GM06990 (cell line): Measurements from ENCODE around the gene LHCGR.

Experiments
- DNase-seq: peaks from one replicate; pipeline ENCODE4 v3.0.0-alpha.2; 2011; ENCODE audit not compliant: insufficient read length; ENCODE audit errors: extremely low read depth
- H3K27me3 ChIP-seq: replicated peaks from 2 replicates; pipeline ENCODE4 v1.6.0; 2011; ENCODE audit warnings: low read length; ENCODE audit not compliant: control insufficient read depth, insufficient read depth
- H3K36me3 ChIP-seq: 2 replicates; pipeline ENCODE4 v1.5.1; 2011; ENCODE audit warnings: low read length; ENCODE audit not compliant: control insufficient read depth, insufficient read depth
- H3K4me3 ChIP-seq: replicated peaks from 2 replicates; pipeline ENCODE4 v1.5.1; 2011; ENCODE audit warnings: low read depth, mild to moderate bottlenecking, control low read depth, low read length
- CTCF ChIP-seq: IDR thresholded peaks from 2 replicates; pipeline ENCODE4 v1.5.1; 2011; ENCODE audit warnings: low read length, control low read depth, mild to moderate bottlenecking, inconsistent platforms; ENCODE audit not compliant: insufficient read depth, poor library complexity, severe bottlenecking

Gene LHCGR

GRCh38 chr2:48694149-48694548, 61.4 kb downstream of the LHCGR start:
- no peaks in the 10 kb centered on the region for H3K27me3 ChIP-seq
- DNase-seq = no peak

GRCh38 chr2:48693645-48694044, 61.9 kb downstream of the LHCGR start:
- no peak for TF ChIP-seq CTCF
- no peak for DNase-seq
- Histone ChIP-seq H3K4me3 (no peak overlapping the region), H3K36me3 (no peaks in the 10 kb centered on the region), H3K27me3 (no peaks in the 10 kb centered on the region)

More at GRCh38 chr2:48694149-48694548, 61.4 kb downstream of the LHCGR start:
- no peaks in the 10 kb centered on the region for H3K36me3 ChIP-seq
- no peak for TF ChIP-seq CTCF
- H3K4me3 ChIP-seq = no peak overlapping the region

GRCh38 chr2:48693066-48693465, 62.5 kb downstream of the LHCGR start:
- H3K4me3 ChIP-seq = no peak overlapping the region
- TF ChIP-seq CTCF = no peak
- H3K36me3 ChIP-seq = no peaks in the 10 kb centered on the region
- H3K27me3 ChIP-seq = no peaks in the 10 kb centered on the region
- DNase-seq = no peak

- Histone ChIP-seq H3K36me3 (no peaks in the 10 kb centered on the region), H3K27me3 (no peaks in the 10 kb centered on the region), H3K4me3 (no peak overlapping the region)
- DNase-seq = no peak
- no peak for TF ChIP-seq CTCF
Observed at GRCh38 chr2:48691935-48692691, 63.4 kb downstream of the LHCGR start.

- no peak for DNase-seq
- H3K4me3 ChIP-seq = no peak overlapping the region
- H3K27me3 ChIP-seq = no peaks in the 10 kb centered on the region
- H3K36me3 ChIP-seq = no peaks in the 10 kb centered on the region
- no peak for TF ChIP-seq CTCF
Observed at GRCh38 chr2:48685126-48685525, 70.4 kb downstream of the LHCGR start.
